Measurements from ENCODE around the gene OAT.

DNA sequence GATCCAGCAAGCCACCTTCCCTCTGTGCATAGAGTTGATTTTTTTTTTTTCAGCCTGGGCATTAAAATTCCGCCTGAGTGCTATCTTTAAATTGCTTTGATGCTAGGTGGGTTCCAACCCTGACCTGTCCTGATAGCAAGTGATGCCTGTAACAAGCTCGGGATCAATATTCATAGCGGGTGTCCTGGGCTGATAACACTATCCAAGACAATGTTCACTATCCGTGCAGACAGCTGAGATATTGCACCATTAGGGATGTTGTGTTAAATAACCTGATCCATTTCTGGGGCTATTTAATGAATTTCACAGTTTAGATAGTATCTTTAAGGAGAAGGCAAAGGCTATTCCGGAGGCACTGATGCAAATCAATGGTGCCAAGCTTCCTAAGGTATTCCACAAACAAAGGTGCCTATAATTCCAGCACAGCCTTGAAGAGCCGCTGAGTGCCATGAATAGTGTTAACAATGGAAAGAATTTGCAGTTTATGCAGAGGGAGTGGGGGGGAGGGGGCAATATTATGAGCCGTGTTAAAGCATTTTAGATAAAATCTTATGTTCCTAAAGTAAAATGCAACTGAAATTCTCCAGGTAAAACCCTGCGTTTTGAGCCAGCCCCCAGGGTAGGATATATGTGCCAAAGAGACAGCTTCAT is 35.4 kb upstream of the OAT start:
- TF ChIP-seq POLR2A (IDR thresholded peaks at IDR 0.05) = no peak
- TF ChIP-seq, protein P1, sequence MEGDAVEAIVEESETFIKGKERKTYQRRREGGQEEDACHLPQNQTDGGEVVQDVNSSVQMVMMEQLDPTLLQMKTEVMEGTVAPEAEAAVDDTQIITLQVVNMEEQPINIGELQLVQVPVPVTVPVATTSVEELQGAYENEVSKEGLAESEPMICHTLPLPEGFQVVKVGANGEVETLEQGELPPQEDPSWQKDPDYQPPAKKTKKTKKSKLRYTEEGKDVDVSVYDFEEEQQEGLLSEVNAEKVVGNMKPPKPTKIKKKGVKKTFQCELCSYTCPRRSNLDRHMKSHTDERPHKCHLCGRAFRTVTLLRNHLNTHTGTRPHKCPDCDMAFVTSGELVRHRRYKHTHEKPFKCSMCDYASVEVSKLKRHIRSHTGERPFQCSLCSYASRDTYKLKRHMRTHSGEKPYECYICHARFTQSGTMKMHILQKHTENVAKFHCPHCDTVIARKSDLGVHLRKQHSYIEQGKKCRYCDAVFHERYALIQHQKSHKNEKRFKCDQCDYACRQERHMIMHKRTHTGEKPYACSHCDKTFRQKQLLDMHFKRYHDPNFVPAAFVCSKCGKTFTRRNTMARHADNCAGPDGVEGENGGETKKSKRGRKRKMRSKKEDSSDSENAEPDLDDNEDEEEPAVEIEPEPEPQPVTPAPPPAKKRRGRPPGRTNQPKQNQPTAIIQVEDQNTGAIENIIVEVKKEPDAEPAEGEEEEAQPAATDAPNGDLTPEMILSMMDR (IDR thresholded peaks at IDR 0.05) = no peak

Measured in Peyer's patch (tissue), 4 donors.